DMS153 treated with DMSO at 0.1 percent for 48 hours (cell line): ENCODE measurements around the gene KRTAP2-2.
"Not testable (repeated sequence)": the region's sequence is repeated elsewhere in the genome, so short reads cannot be mapped to it uniquely, and the experiment has no call there.

Experiments used
- DNase-seq: peaks from one replicate; lab custom pipeline; 2025; ENCODE audit not compliant: unreplicated experiment; lab: John Stamatoyannopoulos, UW

The KRTAP2-2 gene

GRCh38 chr17:41065016-41065689 lies 10.1 kb upstream of the KRTAP2-2 start:
- not testable (repeated sequence) for DNase-seq

- no peak for DNase-seq
Measured at GRCh38 chr17:41064301-41064700, 9.3 kb upstream of the KRTAP2-2 start.

GRCh38 chr17:41063449-41063848 lies 8.4 kb upstream of the KRTAP2-2 start:
- DNase-seq, result no peak

- DNase-seq, result no peak
Measured at GRCh38 chr17:41061964-41062363, 6.9 kb upstream of the KRTAP2-2 start.

- no peak for DNase-seq
Measured at GRCh38 chr17:41060052-41060604, 5.1 kb upstream of the KRTAP2-2 start, which contains the start of gene KRTAP2-3. TSS of gene KRTAP2-3 (minus strand) at chr17:41060114. CDS start at chr17:41060050, 64 bp downstream.

- not testable (repeated sequence) for DNase-seq
Measured at GRCh38 chr17:41059276-41060051, 4.4 kb upstream of the KRTAP2-2 start.

DNA sequence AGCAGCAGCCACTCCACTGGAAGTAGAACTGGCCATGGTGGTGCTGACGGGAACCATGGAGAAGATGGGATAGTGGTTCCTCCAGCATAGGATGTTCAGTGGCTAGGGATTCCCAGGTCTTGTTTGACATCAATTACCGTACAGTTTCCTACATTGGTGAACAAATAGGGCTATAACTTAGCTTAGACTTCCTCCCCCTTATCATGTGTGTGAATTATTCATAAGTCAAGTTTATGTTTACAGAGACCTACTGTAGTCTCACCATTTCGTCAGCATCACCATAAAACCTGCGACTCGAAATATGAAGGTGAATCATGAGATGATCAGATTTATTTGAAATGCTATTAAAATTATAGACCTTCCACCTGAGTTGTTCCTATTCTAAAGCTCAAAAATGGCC lies 3.7 kb upstream of the KRTAP2-2 start:
- DNase-seq, result no peak

DNA sequence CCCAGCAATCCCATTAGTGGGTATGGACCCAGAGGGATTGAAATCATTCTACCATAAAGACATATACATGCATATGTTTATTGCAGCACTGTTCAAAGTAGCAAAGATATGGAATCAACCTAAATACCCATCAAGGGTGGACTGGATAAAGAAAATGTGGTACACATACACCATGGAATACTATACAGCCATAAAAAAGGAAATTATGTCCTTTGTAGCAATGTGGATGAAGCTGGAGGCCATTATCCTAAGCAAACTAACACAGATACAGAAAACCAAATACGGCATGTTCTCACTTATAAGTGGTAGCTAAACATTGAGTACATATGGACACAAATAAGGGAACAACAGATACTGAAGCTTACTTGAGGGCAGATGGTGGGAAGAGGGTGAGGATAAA lies 2.5 kb upstream of the KRTAP2-2 start:
- no peak for DNase-seq

DNA sequence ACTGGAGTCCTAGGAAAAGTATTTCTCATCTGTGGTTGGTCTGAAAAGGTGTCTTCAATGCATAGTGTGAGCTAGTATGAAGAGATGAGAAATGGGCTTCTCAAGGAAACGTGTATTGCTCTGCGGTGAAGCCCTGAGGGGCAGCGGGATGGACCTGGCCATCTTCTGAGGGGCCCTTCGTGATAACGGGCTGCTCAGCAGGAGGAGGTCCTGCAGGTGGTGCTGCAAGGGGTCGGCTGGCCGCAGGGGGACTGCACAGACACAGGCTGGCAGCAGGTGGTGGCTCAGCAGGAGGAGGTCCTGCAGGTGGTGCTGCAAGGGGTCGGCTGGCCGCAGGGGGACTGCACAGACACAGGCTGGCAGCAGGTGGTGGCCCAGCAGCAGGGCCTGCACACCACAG lies 474 bp downstream of the KRTAP2-2 start:
- not testable (repeated sequence) for DNase-seq

GRCh38 chr17:41054025-41054424 lies 1.0 kb downstream of the KRTAP2-2 start:
- no peak for DNase-seq

DNA sequence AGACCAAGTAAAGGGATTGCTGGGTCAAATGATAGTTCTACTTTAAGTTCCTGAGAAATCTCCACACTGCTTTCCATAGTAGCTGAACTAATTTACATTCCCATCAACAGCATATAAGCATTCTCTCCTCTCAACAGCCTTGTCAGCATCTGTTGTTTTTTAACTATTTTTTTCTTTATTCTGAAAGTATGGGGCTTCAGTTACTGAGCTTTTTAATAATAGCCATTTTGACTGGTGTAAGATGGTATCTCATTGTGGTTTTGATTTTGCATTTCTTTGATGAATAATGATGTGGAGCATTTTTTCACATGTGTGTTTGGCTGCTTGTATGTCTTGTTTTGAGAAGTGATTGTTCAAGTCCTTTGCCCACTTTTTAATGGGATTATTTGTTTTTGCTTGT lies 2.5 kb downstream of the KRTAP2-2 start:
- DNase-seq, result no peak

DNA sequence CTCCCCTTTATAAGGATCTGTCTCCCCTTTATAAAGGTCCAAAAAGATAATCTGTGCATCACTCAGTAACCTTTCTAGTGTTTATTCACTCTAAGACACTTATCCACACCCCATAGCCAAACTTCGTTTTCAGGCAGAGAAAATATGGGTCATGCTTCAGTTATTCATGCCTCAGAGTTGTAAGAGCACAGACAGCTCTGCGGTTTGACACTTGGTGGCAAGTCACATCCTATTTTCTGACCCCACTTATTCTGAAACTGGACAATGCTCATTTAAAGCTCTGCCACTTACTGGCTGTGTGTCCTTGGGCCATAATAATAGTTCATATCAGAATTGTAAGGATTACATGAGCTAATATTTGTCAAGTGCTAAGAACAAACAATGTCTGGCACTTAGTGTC lies 5.9 kb downstream of the KRTAP2-2 start:
- DNase-seq, result no peak

DNA sequence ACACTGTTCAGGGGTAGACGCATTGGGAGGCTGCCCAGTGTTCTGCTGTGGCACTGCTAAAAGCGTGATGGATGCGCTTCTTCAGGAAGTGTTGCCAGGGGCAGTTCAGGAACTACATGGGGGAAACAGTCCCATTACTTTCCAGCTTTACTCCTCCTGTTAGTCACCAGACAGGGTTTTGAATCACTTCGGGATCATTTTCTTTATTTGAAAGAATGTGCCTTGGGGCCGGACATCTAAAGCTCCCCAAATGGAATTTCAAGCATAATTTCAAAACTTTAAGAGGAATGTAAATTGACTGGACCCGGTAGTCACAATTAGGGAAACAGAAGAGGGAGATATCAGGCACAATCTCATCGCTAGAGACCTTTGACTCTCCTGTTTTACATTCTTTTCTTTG lies 6.6 kb downstream of the KRTAP2-2 start:
- no peak for DNase-seq

GRCh38 chr17:41046735-41047465 lies 8.1 kb downstream of the KRTAP2-2 start, which contains the start of gene KRTAP2-1:
TSS of gene KRTAP2-1 (minus strand) at chr17:41047316. CDS start at chr17:41047267, 49 bp downstream.
- DNase-seq, result not testable (repeated sequence)

GRCh38 chr17:41042953-41043352 lies 12.1 kb downstream of the KRTAP2-2 start:
- no peak for DNase-seq

GRCh38 chr17:41040783-41041571 lies 14.1 kb downstream of the KRTAP2-2 start, which contains the start of gene KRTAP1-1:
TSS of gene KRTAP1-1 (minus strand) at chr17:41041450. CDS start at chr17:41041397, 53 bp downstream.
- not testable (repeated sequence) for DNase-seq

DNA sequence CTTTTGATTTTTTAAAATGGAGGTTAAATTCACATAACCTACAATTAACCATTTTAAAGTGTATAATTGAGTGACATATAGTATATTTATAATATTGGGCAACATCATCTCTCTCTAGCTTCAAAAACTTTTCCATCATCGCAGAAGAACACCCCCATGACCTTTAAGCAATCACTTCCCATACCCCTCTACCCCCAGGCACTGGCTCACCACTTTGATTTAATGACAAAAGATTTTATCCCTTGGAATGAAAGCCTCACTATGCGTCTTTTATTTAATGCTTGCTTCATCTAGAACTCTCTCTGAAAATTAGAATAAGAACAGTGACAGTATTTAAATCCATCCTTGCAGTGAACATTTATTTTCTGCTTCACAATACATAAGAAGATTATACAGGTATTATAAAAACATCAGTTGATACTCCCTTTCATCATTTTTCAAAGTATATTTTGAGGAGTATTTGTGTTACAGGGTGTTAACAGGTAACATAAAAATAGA lies 17.1 kb downstream of the KRTAP2-2 start:
- DNase-seq, result no peak

GRCh38 chr17:41034346-41034935 lies 20.6 kb downstream of the KRTAP2-2 start, which contains the start of gene KRTAP1-3:
TSS of gene KRTAP1-3 (minus strand) at chr17:41034874. CDS start at chr17:41034821, 53 bp downstream.
- not testable (repeated sequence) for DNase-seq

GRCh38 chr17:41029633-41030245 lies 25.3 kb downstream of the KRTAP2-2 start, which contains the start of gene KRTAP1-4:
TSS of gene KRTAP1-4 (minus strand) at chr17:41030195. CDS start at chr17:41030078, 117 bp downstream.
- no peak for DNase-seq
